Mammary epithelial cell (primary cell): ENCODE results near the gene BNC2.

Experiments
- EZH2 ChIP-seq: IDR thresholded peaks from 2 replicates; pipeline ENCODE4 v1.6.1; 2012; ENCODE audit warnings: low read length, inconsistent platforms, borderline replicate concordance
- TF ChIP-seq, protein P1 (sequence below), 2 donors: IDR thresholded peaks in 1 of 2; conservative IDR thresholded peaks in 1 of 2; 2 replicates each; pipeline ENCODE4 v1.5.1; 2011 to 2012; ENCODE audit warnings: inconsistent platforms in 2 of 2, low read length in 2 of 2, mild to moderate bottlenecking in 2 of 2, control low read depth in 1 of 2, low read depth in 1 of 2; ENCODE audit not compliant: insufficient read depth in 1 of 2; ENCODE audit errors: extremely low read depth in 1 of 2

GRCh38 chr9:16612627-16613026 is 257.8 kb downstream of the BNC2 start:
- TF ChIP-seq, protein P1, sequence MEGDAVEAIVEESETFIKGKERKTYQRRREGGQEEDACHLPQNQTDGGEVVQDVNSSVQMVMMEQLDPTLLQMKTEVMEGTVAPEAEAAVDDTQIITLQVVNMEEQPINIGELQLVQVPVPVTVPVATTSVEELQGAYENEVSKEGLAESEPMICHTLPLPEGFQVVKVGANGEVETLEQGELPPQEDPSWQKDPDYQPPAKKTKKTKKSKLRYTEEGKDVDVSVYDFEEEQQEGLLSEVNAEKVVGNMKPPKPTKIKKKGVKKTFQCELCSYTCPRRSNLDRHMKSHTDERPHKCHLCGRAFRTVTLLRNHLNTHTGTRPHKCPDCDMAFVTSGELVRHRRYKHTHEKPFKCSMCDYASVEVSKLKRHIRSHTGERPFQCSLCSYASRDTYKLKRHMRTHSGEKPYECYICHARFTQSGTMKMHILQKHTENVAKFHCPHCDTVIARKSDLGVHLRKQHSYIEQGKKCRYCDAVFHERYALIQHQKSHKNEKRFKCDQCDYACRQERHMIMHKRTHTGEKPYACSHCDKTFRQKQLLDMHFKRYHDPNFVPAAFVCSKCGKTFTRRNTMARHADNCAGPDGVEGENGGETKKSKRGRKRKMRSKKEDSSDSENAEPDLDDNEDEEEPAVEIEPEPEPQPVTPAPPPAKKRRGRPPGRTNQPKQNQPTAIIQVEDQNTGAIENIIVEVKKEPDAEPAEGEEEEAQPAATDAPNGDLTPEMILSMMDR (conservative IDR thresholded peaks at IDR 0.05 in 1 of 2, IDR thresholded peaks at IDR 0.05 in 1 of 2; ENCODE audit: extremely low read depth in 1 of 2, insufficient read depth in 1 of 2, low read depth in 1 of 2, low read length in 2 of 2), result no peak
- no peak for TF ChIP-seq EZH2
